GM23338 (cell line): ENCODE results near the gene ME1. TPM values are rescaled to one million over a fixed set of nuclear protein-coding genes. Genes with fewer than 3 reads are reported as not detected.

Source experiments
- ATAC-seq: fragments of 200-7000 bp; cut with Tn5 transposase; 3 replicates; pipeline ENCODE4 v1.9.1; 2020
- DNase-seq: peaks from one replicate; pipeline ENCODE4 v3.0.0-alpha.2; 2015; ENCODE audit warnings: low spot score
- H2AFZ ChIP-seq: fragments of 200-600 bp; sonication (generic); 2 replicates; pipeline ENCODE4 v1.8.0; 2016; ENCODE audit warnings: antibody characterized with exemption, mild to moderate bottlenecking, moderate library complexity
- H3F3A ChIP-seq: fragments of 200-600 bp; sonication (generic); replicated peaks from 2 replicates; pipeline ENCODE4 v1.8.0; 2017; ENCODE audit warnings: antibody characterized with exemption, mixed run types, low read depth
- H3K27ac ChIP-seq: fragments of 200-600 bp; sonication (generic); 2 replicates; pipeline ENCODE4 v1.6.1; 2016; ENCODE audit warnings: low read depth
- H3K27me3 ChIP-seq: fragments of 200-600 bp; sonication (generic); 2 replicates; pipeline ENCODE4 v1.8.0; 2016; ENCODE audit warnings: mild to moderate bottlenecking, mixed run types, moderate library complexity; ENCODE audit not compliant: insufficient read depth
- H3K36me3 ChIP-seq: fragments of 200-600 bp; sonication (generic); 2 replicates; pipeline ENCODE4 v1.8.0; 2016; ENCODE audit warnings: mild to moderate bottlenecking; ENCODE audit not compliant: insufficient read depth
- H3K4me1 ChIP-seq: fragments of 200-600 bp; sonication (generic); 2 replicates; pipeline ENCODE4 v1.8.0; 2016; ENCODE audit warnings: mild to moderate bottlenecking, moderate library complexity; ENCODE audit not compliant: insufficient read depth
- H3K4me2 ChIP-seq: fragments of 200-600 bp; sonication (generic); 2 replicates; pipeline ENCODE4 v1.7.1; 2017; ENCODE audit warnings: mixed run types
- H3K4me3 ChIP-seq: fragments of 200-600 bp; sonication (generic); 2 replicates; pipeline ENCODE4 v1.6.1; 2016; ENCODE audit warnings: mixed run types
- H3K79me2 ChIP-seq: fragments of 200-600 bp; sonication (generic); replicated peaks from 2 replicates; pipeline ENCODE4 v1.8.0; 2017; ENCODE audit warnings: mild to moderate bottlenecking; ENCODE audit not compliant: insufficient read depth
- H3K9me2 ChIP-seq: fragments of 200-600 bp; sonication (generic); 2 replicates; pipeline ENCODE4 v1.8.0; 2017; ENCODE audit not compliant: insufficient read depth
- H4K20me1 ChIP-seq: fragments of 200-600 bp; sonication (generic); replicated peaks from 2 replicates; pipeline ENCODE4 v1.8.0; 2017; ENCODE audit warnings: mild to moderate bottlenecking; ENCODE audit not compliant: insufficient read depth
- H3K27ac Mint-ChIP-seq: 2 replicates; pipeline ENCODE4 v1.8.0; 2020; ENCODE audit warnings: inconsistent platforms, mild to moderate bottlenecking, moderate library complexity, mixed read lengths
- H3K27me3 Mint-ChIP-seq: 3 replicates; pipeline ENCODE4 v1.8.0; 2022; ENCODE audit warnings: low read depth, mild to moderate bottlenecking, moderate library complexity, mixed read lengths, inconsistent platforms; ENCODE audit not compliant: insufficient read depth, poor library complexity
- H3K36me3 Mint-ChIP-seq: 3 replicates; pipeline ENCODE4 v1.8.0; 2021; ENCODE audit warnings: low read depth, mild to moderate bottlenecking, inconsistent platforms, moderate library complexity, mixed read lengths
- H3K4me1 Mint-ChIP-seq: 3 replicates; pipeline ENCODE4 v1.8.0; 2020; ENCODE audit warnings: mild to moderate bottlenecking, inconsistent platforms, mixed read lengths
- H3K4me3 Mint-ChIP-seq: 3 replicates; pipeline ENCODE4 v1.8.0; 2021; ENCODE audit warnings: moderate library complexity, mild to moderate bottlenecking, inconsistent platforms, mixed read lengths
- H3K9me3 Mint-ChIP-seq: 3 replicates; pipeline ENCODE4 v1.8.0; 2020; ENCODE audit warnings: moderate library complexity, mild to moderate bottlenecking, inconsistent platforms, mixed read lengths
- EZH2 ChIP-seq: fragments of 200-600 bp; sonication (generic); IDR thresholded peaks from one replicate; pipeline ENCODE4 v1.8.0; 2017; ENCODE audit warnings: antibody characterized with exemption, mild to moderate bottlenecking, low read depth; ENCODE audit not compliant: unreplicated experiment
- EZH2phosphoT487 ChIP-seq: fragments of 200-600 bp; sonication (generic); IDR thresholded peaks from one replicate; pipeline ENCODE4 v1.8.1; 2018; ENCODE audit warnings: antibody characterized with exemption; ENCODE audit not compliant: unreplicated experiment
- JUNB ChIP-seq: IDR thresholded peaks from one replicate; pipeline ENCODE4 v1.6.1; 2016; ENCODE audit warnings: antibody characterized with exemption; ENCODE audit not compliant: unreplicated experiment
- NANOG ChIP-seq: IDR thresholded peaks from 2 replicates; pipeline ENCODE4 v1.6.1; 2016; ENCODE audit warnings: antibody characterized with exemption, borderline replicate concordance
- POLR2AphosphoS5 ChIP-seq: IDR thresholded peaks from 2 replicates; pipeline ENCODE4 v1.6.1; 2016; ENCODE audit warnings: antibody characterized with exemption, low read depth
- STAT1 ChIP-seq: IDR thresholded peaks from one replicate; pipeline ENCODE4 v1.6.1; 2016; ENCODE audit warnings: antibody characterized with exemption; ENCODE audit not compliant: unreplicated experiment
- ZNF114 ChIP-seq: fragments of 250-450 bp; sonication (Bioruptor Pico); IDR thresholded peaks from 2 replicates; pipeline ENCODE4 v1.5.0; 2020; ENCODE audit warnings: mild to moderate bottlenecking, moderate library complexity
- ZNF331 ChIP-seq: fragments of 250-450 bp; sonication (Bioruptor Pico); IDR thresholded peaks from 2 replicates; pipeline ENCODE4 v1.5.0; 2020; ENCODE audit warnings: low read depth, mild to moderate bottlenecking, moderate library complexity
- polyA plus RNA-seq: library from polyadenylated mRNA; unstranded; fragments of >200 nt; fragmentation: Nextera tagmentation; extraction: Ambion mirVana; gene quantifications from 2 replicates; pipeline ENCODE4 v1.2.1, GENCODE V29; 2016
- total RNA-seq: library from RNA; depleted of rRNA; stranded (reverse); fragments of >200 nt; shearing (Covaris generic); gene quantifications from 2 replicates; pipeline ENCODE4 v1.2.3, GENCODE V29; 2014
- TF ChIP-seq, protein P1 (sequence below): IDR thresholded peaks from 2 replicates; pipeline ENCODE4 v1.6.1; 2016; ENCODE audit warnings: antibody characterized with exemption
- TF ChIP-seq, protein P2 (sequence below), 2 experiments: fragments of 200-600 bp in 1 of 2; sonication (generic) in 1 of 2; conservative IDR thresholded peaks; 2 replicates each; pipeline versions ENCODE4 v1.5.1 to v1.6.1; 2016 to 2017; ENCODE audit warnings: antibody characterized with exemption in 2 of 2, low read depth in 2 of 2, mild to moderate bottlenecking in 2 of 2, moderate library complexity in 1 of 2
- TF ChIP-seq, protein P3 (sequence below): fragments of 250-450 bp; sonication (Bioruptor Pico); IDR thresholded peaks from 2 replicates; pipeline ENCODE4 v1.5.0; 2020; ENCODE audit warnings: mild to moderate bottlenecking, moderate library complexity

ME1 gene
- total and polyA plus RNA-seq, 2 experiments from 2014 or later, result 6.4 to 8.0 TPM

DNA sequence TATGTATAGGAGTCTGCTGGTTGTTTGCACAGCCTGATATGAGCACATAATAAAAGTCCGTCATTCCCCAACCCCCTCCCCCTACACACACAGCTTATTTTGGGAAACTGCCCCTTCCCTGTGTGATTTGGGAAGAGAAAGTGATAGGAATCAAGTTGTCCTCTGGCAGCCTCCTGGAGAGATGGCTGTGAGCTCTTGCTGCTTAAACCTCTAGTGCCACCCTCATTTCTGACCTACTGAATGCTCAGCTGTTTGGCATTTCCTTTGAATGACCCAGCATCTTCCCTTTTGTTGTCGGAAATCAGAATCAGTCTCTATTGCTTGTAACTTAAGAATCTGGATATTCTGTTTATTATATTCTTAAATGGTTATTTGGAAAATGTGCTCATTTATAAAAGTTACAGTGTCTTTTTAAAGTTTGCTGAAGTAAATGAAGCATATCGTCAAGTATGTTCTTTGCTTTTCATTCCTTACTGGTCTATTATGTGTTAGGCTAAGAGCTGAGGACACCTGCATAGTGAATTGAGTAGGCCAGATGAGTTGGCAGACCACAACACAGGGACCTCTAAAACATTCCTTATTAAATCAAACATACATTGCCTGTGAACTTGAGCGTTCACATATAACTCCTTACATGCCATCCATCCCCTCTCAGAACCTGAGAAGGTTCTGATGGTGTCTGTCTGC is 232.2 kb downstream of the ME1 start:
- no peak for ATAC-seq
- no peak for TF ChIP-seq ZNF114
- no peak for TF ChIP-seq NANOG
- TF ChIP-seq, protein P1, sequence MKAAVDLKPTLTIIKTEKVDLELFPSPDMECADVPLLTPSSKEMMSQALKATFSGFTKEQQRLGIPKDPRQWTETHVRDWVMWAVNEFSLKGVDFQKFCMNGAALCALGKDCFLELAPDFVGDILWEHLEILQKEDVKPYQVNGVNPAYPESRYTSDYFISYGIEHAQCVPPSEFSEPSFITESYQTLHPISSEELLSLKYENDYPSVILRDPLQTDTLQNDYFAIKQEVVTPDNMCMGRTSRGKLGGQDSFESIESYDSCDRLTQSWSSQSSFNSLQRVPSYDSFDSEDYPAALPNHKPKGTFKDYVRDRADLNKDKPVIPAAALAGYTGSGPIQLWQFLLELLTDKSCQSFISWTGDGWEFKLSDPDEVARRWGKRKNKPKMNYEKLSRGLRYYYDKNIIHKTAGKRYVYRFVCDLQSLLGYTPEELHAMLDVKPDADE, result no peak
- no peak for TF ChIP-seq POLR2AphosphoS5
- no peak for TF ChIP-seq ZNF331 (CRISPR knock-in tag)
- TF ChIP-seq, protein P2, sequence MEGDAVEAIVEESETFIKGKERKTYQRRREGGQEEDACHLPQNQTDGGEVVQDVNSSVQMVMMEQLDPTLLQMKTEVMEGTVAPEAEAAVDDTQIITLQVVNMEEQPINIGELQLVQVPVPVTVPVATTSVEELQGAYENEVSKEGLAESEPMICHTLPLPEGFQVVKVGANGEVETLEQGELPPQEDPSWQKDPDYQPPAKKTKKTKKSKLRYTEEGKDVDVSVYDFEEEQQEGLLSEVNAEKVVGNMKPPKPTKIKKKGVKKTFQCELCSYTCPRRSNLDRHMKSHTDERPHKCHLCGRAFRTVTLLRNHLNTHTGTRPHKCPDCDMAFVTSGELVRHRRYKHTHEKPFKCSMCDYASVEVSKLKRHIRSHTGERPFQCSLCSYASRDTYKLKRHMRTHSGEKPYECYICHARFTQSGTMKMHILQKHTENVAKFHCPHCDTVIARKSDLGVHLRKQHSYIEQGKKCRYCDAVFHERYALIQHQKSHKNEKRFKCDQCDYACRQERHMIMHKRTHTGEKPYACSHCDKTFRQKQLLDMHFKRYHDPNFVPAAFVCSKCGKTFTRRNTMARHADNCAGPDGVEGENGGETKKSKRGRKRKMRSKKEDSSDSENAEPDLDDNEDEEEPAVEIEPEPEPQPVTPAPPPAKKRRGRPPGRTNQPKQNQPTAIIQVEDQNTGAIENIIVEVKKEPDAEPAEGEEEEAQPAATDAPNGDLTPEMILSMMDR (conservative IDR thresholded peaks at IDR 0.05; ENCODE audit: low read depth in 2 of 2), result no peak
- no peak for TF ChIP-seq STAT1
- TF ChIP-seq EZH2phosphoT487, result no peak
- TF ChIP-seq EZH2, result no peak
- TF ChIP-seq, protein P3, sequence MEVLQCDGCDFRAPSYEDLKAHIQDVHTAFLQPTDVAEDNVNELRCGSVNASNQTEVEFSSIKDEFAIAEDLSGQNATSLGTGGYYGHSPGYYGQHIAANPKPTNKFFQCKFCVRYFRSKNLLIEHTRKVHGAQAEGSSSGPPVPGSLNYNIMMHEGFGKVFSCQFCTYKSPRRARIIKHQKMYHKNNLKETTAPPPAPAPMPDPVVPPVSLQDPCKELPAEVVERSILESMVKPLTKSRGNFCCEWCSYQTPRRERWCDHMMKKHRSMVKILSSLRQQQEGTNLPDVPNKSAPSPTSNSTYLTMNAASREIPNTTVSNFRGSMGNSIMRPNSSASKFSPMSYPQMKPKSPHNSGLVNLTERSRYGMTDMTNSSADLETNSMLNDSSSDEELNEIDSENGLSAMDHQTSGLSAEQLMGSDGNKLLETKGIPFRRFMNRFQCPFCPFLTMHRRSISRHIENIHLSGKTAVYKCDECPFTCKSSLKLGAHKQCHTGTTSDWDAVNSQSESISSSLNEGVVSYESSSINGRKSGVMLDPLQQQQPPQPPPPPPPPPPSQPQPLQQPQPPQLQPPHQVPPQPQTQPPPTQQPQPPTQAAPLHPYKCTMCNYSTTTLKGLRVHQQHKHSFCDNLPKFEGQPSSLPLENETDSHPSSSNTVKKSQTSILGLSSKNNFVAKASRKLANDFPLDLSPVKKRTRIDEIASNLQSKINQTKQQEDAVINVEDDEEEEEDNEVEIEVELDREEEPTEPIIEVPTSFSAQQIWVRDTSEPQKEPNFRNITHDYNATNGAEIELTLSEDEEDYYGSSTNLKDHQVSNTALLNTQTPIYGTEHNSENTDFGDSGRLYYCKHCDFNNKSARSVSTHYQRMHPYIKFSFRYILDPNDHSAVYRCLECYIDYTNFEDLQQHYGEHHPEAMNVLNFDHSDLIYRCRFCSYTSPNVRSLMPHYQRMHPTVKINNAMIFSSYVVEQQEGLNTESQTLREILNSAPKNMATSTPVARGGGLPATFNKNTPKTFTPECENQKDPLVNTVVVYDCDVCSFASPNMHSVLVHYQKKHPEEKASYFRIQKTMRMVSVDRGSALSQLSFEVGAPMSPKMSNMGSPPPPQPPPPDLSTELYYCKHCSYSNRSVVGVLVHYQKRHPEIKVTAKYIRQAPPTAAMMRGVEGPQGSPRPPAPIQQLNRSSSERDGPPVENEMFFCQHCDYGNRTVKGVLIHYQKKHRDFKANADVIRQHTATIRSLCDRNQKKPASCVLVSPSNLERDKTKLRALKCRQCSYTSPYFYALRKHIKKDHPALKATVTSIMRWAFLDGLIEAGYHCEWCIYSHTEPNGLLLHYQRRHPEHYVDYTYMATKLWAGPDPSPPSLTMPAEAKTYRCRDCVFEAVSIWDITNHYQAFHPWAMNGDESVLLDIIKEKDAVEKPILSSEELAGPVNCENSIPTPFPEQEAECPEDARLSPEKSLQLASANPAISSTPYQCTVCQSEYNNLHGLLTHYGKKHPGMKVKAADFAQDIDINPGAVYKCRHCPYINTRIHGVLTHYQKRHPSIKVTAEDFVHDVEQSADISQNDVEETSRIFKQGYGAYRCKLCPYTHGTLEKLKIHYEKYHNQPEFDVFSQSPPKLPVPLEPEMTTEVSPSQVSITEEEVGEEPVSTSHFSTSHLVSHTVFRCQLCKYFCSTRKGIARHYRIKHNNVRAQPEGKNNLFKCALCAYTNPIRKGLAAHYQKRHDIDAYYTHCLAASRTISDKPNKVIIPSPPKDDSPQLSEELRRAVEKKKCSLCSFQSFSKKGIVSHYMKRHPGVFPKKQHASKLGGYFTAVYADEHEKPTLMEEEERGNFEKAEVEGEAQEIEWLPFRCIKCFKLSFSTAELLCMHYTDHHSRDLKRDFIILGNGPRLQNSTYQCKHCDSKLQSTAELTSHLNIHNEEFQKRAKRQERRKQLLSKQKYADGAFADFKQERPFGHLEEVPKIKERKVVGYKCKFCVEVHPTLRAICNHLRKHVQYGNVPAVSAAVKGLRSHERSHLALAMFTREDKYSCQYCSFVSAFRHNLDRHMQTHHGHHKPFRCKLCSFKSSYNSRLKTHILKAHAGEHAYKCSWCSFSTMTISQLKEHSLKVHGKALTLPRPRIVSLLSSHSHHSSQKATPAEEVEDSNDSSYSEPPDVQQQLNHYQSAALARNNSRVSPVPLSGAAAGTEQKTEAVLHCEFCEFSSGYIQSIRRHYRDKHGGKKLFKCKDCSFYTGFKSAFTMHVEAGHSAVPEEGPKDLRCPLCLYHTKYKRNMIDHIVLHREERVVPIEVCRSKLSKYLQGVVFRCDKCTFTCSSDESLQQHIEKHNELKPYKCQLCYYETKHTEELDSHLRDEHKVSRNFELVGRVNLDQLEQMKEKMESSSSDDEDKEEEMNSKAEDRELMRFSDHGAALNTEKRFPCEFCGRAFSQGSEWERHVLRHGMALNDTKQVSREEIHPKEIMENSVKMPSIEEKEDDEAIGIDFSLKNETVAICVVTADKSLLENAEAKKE (CRISPR knock-in tag), result no peak
- TF ChIP-seq JUNB, result no peak
- H3K79me2 ChIP-seq, result no peaks in the 10 kb centered on the region

More for the DNA sequence above, 232.2 kb downstream of the ME1 start:
- Histone ChIP-seq H3K4me2 (no peak overlapping the region), H3F3A (no peaks in the 10 kb centered on the region), H3K9me2 (no peaks in the 10 kb centered on the region), H4K20me1 (no peaks in the 10 kb centered on the region; the same call in 1 of the 2 replicates), H3K4me3 (no peak overlapping the region), H3K27ac (no peak overlapping the region), H2AFZ (no peak overlapping the region), H3K4me1 (no peaks in the 10 kb centered on the region), H3K36me3 (peaks cover 9% of the 10 kb centered on the region; the same call in 1 of the 2 replicates), H3K27me3 (no peaks in the 10 kb centered on the region)
- peaks cover 10% of the 10 kb centered on the region; the same call in 2 of the 3 replicates for H3K4me1 Mint-ChIP-seq
- H3K27me3 Mint-ChIP-seq, result peaks cover 7% of the 10 kb centered on the region
- H3K27ac Mint-ChIP-seq, result no peak overlapping the region
- no peak for DNase-seq
- H3K9me3 Mint-ChIP-seq, result no peaks in the 10 kb centered on the region
- peaks cover 12% of the 10 kb centered on the region for H3K36me3 Mint-ChIP-seq
- H3K4me3 Mint-ChIP-seq, result no peak overlapping the region
